DOHH2 (cell line): ENCODE data around the gene ABCC8.

ENCODE experiments used
- CTCF ChIP-seq: fragments of 200-600 bp; sonication (generic); IDR thresholded peaks from one replicate; pipeline ENCODE4 v1.5.1; 2014; ENCODE audit warnings: antibody characterized with exemption, mild to moderate bottlenecking, low read depth, low read length; ENCODE audit not compliant: poor library complexity, severe bottlenecking
- EZH2phosphoT487 ChIP-seq: fragments of 200-600 bp; sonication (generic); IDR thresholded peaks from 2 replicates; pipeline ENCODE4 v1.6.1; 2017; ENCODE audit warnings: borderline replicate concordance, mild to moderate bottlenecking, antibody characterized with exemption, low read length, moderate library complexity, mixed read lengths

- TF ChIP-seq CTCF (no peak), EZH2phosphoT487 (no peak)
Observed at GRCh38 chr11:17510507-17511206, 34.0 kb upstream of the ABCC8 start.
